IPS-18c (cell line): ENCODE measurements around the gene CHST8.
"Not testable (repeated sequence)": the region's sequence is repeated elsewhere in the genome, so short reads cannot be mapped to it uniquely, and the experiment has no call there.

Experiments used
- H3K4me3 ChIP-seq: 2 replicates; pipeline ENCODE4 v1.7.0; 2013; ENCODE audit warnings: low read depth, mild to moderate bottlenecking, low read length, moderate library complexity; ENCODE audit not compliant: insufficient read depth
- H3K9me3 ChIP-seq: one replicate; pipeline ENCODE4 v1.6.1; 2013; ENCODE audit warnings: mild to moderate bottlenecking, low read length, moderate library complexity; ENCODE audit not compliant: control insufficient read depth, insufficient read depth

Gene CHST8

GRCh38 chr19:33690378-33691029, 68.8 kb downstream of the CHST8 start:
- Histone ChIP-seq H3K9me3 (no peaks in the 10 kb centered on the region), H3K4me3 (no peak overlapping the region)

GRCh38 chr19:33691030-33691427, 69.3 kb downstream of the CHST8 start:
- H3K9me3 ChIP-seq = no peaks in the 10 kb centered on the region
- H3K4me3 ChIP-seq = no peak overlapping the region

GRCh38 chr19:33691736-33692135, 70.0 kb downstream of the CHST8 start:
- Histone ChIP-seq H3K9me3 (no peaks in the 10 kb centered on the region), H3K4me3 (no peak overlapping the region)

- no peak overlapping the region for H3K4me3 ChIP-seq
- H3K9me3 ChIP-seq = no peaks in the 10 kb centered on the region
These were observed 71.9 kb downstream of the CHST8 start for GRCh38 chr19:33693678-33694077.

GRCh38 chr19:33695547-33695946, 73.8 kb downstream of the CHST8 start:
- not testable (repeated sequence) for H3K4me3 ChIP-seq, H3K9me3 ChIP-seq

- no peak overlapping the region for H3K4me3 ChIP-seq
- no peaks in the 10 kb centered on the region for H3K9me3 ChIP-seq
These were observed 76.0 kb downstream of the CHST8 start for GRCh38 chr19:33697766-33698165.

- Histone ChIP-seq H3K4me3 (no peak overlapping the region), H3K9me3 (no peaks in the 10 kb centered on the region)
These were observed 77.1 kb downstream of the CHST8 start for GRCh38 chr19:33698576-33699435.

- H3K4me3 ChIP-seq = no peak overlapping the region
- no peaks in the 10 kb centered on the region for H3K9me3 ChIP-seq
These were observed 78.1 kb downstream of the CHST8 start for GRCh38 chr19:33699754-33700407.

- Histone ChIP-seq H3K4me3 (no peak overlapping the region), H3K9me3 (no peaks in the 10 kb centered on the region)
These were observed 78.8 kb downstream of the CHST8 start for GRCh38 chr19:33700408-33701013.

- no peaks in the 10 kb centered on the region for H3K9me3 ChIP-seq
- H3K4me3 ChIP-seq = no peak overlapping the region
These were observed 79.8 kb downstream of the CHST8 start for GRCh38 chr19:33701565-33701964.

GRCh38 chr19:33702606-33703437, 81.1 kb downstream of the CHST8 start:
- Histone ChIP-seq H3K9me3 (no peaks in the 10 kb centered on the region), H3K4me3 (no peak overlapping the region)

- H3K9me3 ChIP-seq = no peaks in the 10 kb centered on the region
- H3K4me3 ChIP-seq = no peak overlapping the region
These were observed 81.6 kb downstream of the CHST8 start for GRCh38 chr19:33703438-33703750.

- Histone ChIP-seq H3K9me3 (no peaks in the 10 kb centered on the region), H3K4me3 (no peak overlapping the region)
These were observed 82.1 kb downstream of the CHST8 start for GRCh38 chr19:33703821-33704220.

GRCh38 chr19:33704271-33704670, 82.5 kb downstream of the CHST8 start:
- Histone ChIP-seq H3K4me3 (no peak overlapping the region), H3K9me3 (no peaks in the 10 kb centered on the region)

- H3K9me3 ChIP-seq = no peaks in the 10 kb centered on the region
These were observed 83.5 kb downstream of the CHST8 start for GRCh38 chr19:33705090-33705847.

GRCh38 chr19:33705860-33706259, 84.1 kb downstream of the CHST8 start:
- Histone ChIP-seq H3K9me3 (no peaks in the 10 kb centered on the region), H3K4me3 (no peak overlapping the region)

More at GRCh38 chr19:33705090-33705847, 83.5 kb downstream of the CHST8 start:
- no peak overlapping the region for H3K4me3 ChIP-seq
